ENCODE data around the gene PAQR8.

DNA sequence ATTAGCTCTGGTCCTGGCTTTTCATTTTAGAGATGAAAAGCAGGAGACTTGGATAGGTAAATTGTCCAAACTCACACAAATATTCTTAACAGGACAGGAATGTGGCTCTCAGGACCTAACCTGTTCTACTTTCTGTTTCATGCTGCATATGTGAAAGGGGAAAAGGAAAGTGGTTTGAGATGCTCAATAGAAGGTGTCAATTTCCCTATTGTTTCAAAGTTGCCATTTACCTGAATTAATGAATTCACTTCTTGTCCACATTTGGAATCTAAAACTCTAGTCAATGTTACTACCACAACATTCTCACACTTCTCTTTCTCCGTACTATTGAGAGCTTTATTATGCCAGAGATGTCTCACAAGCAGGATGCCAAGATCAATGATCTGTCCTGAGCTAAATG, 53.4 kb downstream of the PAQR8 start:
- TF ChIP-seq EP300 (conservative IDR thresholded peaks at IDR 0.05; ENCODE audit: poor library complexity, severe bottlenecking) = no peak
- TF ChIP-seq, protein P1, sequence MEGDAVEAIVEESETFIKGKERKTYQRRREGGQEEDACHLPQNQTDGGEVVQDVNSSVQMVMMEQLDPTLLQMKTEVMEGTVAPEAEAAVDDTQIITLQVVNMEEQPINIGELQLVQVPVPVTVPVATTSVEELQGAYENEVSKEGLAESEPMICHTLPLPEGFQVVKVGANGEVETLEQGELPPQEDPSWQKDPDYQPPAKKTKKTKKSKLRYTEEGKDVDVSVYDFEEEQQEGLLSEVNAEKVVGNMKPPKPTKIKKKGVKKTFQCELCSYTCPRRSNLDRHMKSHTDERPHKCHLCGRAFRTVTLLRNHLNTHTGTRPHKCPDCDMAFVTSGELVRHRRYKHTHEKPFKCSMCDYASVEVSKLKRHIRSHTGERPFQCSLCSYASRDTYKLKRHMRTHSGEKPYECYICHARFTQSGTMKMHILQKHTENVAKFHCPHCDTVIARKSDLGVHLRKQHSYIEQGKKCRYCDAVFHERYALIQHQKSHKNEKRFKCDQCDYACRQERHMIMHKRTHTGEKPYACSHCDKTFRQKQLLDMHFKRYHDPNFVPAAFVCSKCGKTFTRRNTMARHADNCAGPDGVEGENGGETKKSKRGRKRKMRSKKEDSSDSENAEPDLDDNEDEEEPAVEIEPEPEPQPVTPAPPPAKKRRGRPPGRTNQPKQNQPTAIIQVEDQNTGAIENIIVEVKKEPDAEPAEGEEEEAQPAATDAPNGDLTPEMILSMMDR (IDR thresholded peaks at IDR 0.05; ENCODE audit: poor library complexity, severe bottlenecking) = no peak
- no peak for TF ChIP-seq RAD21 (conservative IDR thresholded peaks at IDR 0.05)
